HepG2 (cell line): ENCODE measurements around the gene MTA3. TPM values are rescaled to one million over a fixed set of nuclear protein-coding genes. Genes with fewer than 3 reads are reported as not detected.

Experiments
- CBX1 ChIP-seq: IDR thresholded peaks from one replicate; pipeline ENCODE4 v1.6.1; 2016; ENCODE audit warnings: antibody characterized with exemption, low read depth
- CHD4 ChIP-seq: fragments of 200-600 bp; sonication (generic); IDR thresholded peaks from 2 replicates; pipeline ENCODE4 v1.7.0; 2017; ENCODE audit warnings: mild to moderate bottlenecking, low read length, borderline replicate concordance
- ESRRA ChIP-seq: sonication (generic); formaldehyde crosslinking; IDR thresholded peaks from 2 replicates; pipeline ENCODE4 v1.5.1; 2020; ENCODE audit warnings: mild to moderate bottlenecking, low read depth, missing genetic modification reagents
- FOSL1 ChIP-seq: sonication (generic); formaldehyde crosslinking; IDR thresholded peaks from 2 replicates; pipeline ENCODE4 v1.9.0; 2021; ENCODE audit warnings: missing genetic modification reagents, borderline replicate concordance
- FOSL2 ChIP-seq: sonication (generic); formaldehyde crosslinking; IDR thresholded peaks from 2 replicates; pipeline ENCODE4 v1.4.0; 2020; ENCODE audit warnings: missing genetic modification reagents
- HMG20A ChIP-seq: IDR thresholded peaks from 2 replicates; pipeline ENCODE4 v1.6.1; 2016; ENCODE audit warnings: borderline replicate concordance
- MTF2 ChIP-seq: sonication (generic); formaldehyde crosslinking; IDR thresholded peaks from 2 replicates; pipeline ENCODE4 v1.5.0; 2020; ENCODE audit warnings: missing genetic modification reagents, borderline replicate concordance
- MYNN ChIP-seq: sonication (generic); formaldehyde crosslinking; IDR thresholded peaks from 2 replicates; pipeline ENCODE4 v1.4.0; 2020; ENCODE audit warnings: mild to moderate bottlenecking, low read depth, missing genetic modification reagents
- PAX8 ChIP-seq: sonication (generic); formaldehyde crosslinking; IDR thresholded peaks from 2 replicates; pipeline ENCODE4 v1.8.0; 2022; ENCODE audit warnings: mild to moderate bottlenecking, missing genetic modification reagents, borderline replicate concordance
- SKI ChIP-seq: fragments of 450-650 bp; IDR thresholded peaks from one replicate; pipeline ENCODE4 v1.6.1; 2018; ENCODE audit warnings: mild to moderate bottlenecking; ENCODE audit not compliant: partially characterized antibody
- SP5 ChIP-seq: IDR thresholded peaks from 2 replicates; pipeline ENCODE4 v1.6.1; 2016; ENCODE audit warnings: low read depth, borderline replicate concordance
- SUZ12 ChIP-seq: fragments of 150-350 bp; IDR thresholded peaks from 2 replicates; pipeline ENCODE4 v1.6.1; 2014; ENCODE audit warnings: low read depth, low read length
- ZBTB21 ChIP-seq: sonication (generic); formaldehyde crosslinking; IDR thresholded peaks from 2 replicates; pipeline ENCODE4 v1.4.0; 2020; ENCODE audit warnings: missing genetic modification reagents
- ZNF225 ChIP-seq: sonication (generic); formaldehyde crosslinking; IDR thresholded peaks from 2 replicates; pipeline ENCODE4 v1.4.0; 2020; ENCODE audit warnings: mild to moderate bottlenecking, missing genetic modification reagents
- ZNF350 ChIP-seq: sonication (generic); formaldehyde crosslinking; IDR thresholded peaks from 2 replicates; pipeline ENCODE4 v1.4.0; 2020; ENCODE audit warnings: mild to moderate bottlenecking, low read depth, missing genetic modification reagents, borderline replicate concordance
- ZNF446 ChIP-seq: sonication (generic); formaldehyde crosslinking; IDR thresholded peaks from 2 replicates; pipeline ENCODE4 v1.5.0; 2020; ENCODE audit warnings: mild to moderate bottlenecking, missing genetic modification reagents
- ZNF496 ChIP-seq: sonication (generic); formaldehyde crosslinking; IDR thresholded peaks from 2 replicates; pipeline ENCODE4 v1.8.1; 2023; ENCODE audit warnings: mild to moderate bottlenecking, moderate library complexity, missing genetic modification reagents; ENCODE audit not compliant: insufficient replicate concordance
- ZNF562 ChIP-seq: sonication (generic); formaldehyde crosslinking; IDR thresholded peaks from 2 replicates; pipeline ENCODE4 v1.8.0; 2022; ENCODE audit warnings: missing genetic modification reagents, borderline replicate concordance
- ZNF598 ChIP-seq: sonication (generic); formaldehyde crosslinking; IDR thresholded peaks from 2 replicates; pipeline ENCODE4 v1.5.1; 2020; ENCODE audit warnings: mild to moderate bottlenecking, missing genetic modification reagents, borderline replicate concordance
- ZNF614 ChIP-seq: IDR thresholded peaks from 2 replicates; pipeline ENCODE4 v1.6.1; 2018; ENCODE audit warnings: missing biosample characterization, missing genetic modification reagents, inconsistent platforms, borderline replicate concordance
- ZNF652 ChIP-seq: IDR thresholded peaks from 2 replicates; pipeline ENCODE4 v1.6.1; 2016; ENCODE audit warnings: low read depth, borderline replicate concordance
- polyA plus RNA-seq, 8 experiments: library from polyadenylated mRNA; depleted of rRNA in 3 of 8; stranded (reverse) in 7 of 8; unstranded in 1 of 8; fragments of >200 nt; fragmentation: Illumina TruSeq in 4 of 8; extraction: Trizol in 4 of 8; gene quantifications; 2 replicates each; pipeline versions ENCODE4 v1.2.1 to v1.2.3, GENCODE V29; 2011 to 2016; ENCODE audit warnings: low read depth in 4 of 8, missing spikeins in 1 of 8, mixed read lengths in 1 of 8; ENCODE audit not compliant: insufficient read depth in 1 of 8
- total RNA-seq, 5 experiments: library from RNA; depleted of rRNA; stranded (reverse); fragments of >200 nt; fragmentation: Illumina TruSeq; extraction: Trizol; gene quantifications; 2 replicates each; pipeline ENCODE4 v1.2.3, GENCODE V29; 2016; ENCODE audit warnings: low read depth in 1 of 5
- TF ChIP-seq, protein P1 (sequence below): sonication (generic); formaldehyde crosslinking; IDR thresholded peaks from 2 replicates; pipeline ENCODE4 v1.9.0; 2021; ENCODE audit warnings: missing genetic modification reagents, borderline replicate concordance
- TF ChIP-seq, protein P2 (sequence below): sonication (generic); formaldehyde crosslinking; conservative IDR thresholded peaks from 2 replicates; pipeline ENCODE4 v1.4.0; 2020; ENCODE audit warnings: missing genetic modification reagents
- TF ChIP-seq, protein P3 (sequence below): sonication (generic); formaldehyde crosslinking; IDR thresholded peaks from 2 replicates; pipeline ENCODE4 v1.4.0; 2020; ENCODE audit warnings: low read depth, mild to moderate bottlenecking, missing genetic modification reagents
- TF ChIP-seq, protein P4 (sequence below): sonication (generic); formaldehyde crosslinking; IDR thresholded peaks from 2 replicates; pipeline ENCODE4 v1.5.0; 2020; ENCODE audit warnings: mild to moderate bottlenecking, missing genetic modification reagents

Gene MTA3
- total and polyA plus RNA-seq, 2 of the 13 experiments (the other 11 are each of a cell fraction or from before 2014, with no cell fraction given) = 48.8 to 77.8 TPM

DNA sequence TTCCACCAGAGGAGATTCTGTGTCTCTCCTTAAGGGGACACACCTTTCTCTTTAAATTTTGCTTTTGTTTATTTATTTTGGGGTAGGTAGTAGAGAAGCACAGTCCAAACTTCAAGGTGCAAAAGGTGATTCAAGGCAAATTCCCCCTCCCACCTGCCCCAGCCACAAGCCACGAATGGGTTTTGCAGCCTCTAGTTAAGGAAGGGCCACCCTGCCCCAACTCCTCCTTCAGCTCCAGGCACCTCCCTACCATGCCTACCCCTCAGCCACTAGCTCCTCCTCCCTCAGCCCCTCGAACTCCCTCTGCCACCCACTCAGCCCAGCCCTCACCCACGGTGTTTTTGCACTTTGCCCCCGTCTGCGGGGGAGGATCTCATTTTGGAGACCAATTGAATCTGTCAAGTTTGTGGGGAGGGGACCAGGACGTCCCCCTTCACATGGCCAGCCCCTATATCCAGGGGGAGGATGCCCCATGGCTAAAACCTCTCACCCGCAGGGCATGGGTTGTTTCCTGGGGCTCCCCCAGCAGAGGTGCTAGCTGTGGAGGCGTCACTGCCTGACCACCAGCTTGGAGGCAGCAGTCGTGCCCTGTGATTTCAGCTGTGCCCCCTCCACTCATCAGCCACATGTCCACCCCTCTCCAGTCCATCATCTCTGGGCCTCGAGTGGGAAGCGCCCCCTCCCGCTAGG is 219.5 kb downstream of the MTA3 start (continued):
- no peak for TF ChIP-seq PAX8 (CRISPR knock-in tag)
- no peak for TF ChIP-seq MYNN (CRISPR knock-in tag)
- peak; percentile 23; the same call in 1 of the 2 replicates for TF ChIP-seq HMG20A (CRISPR knock-in tag)
- TF ChIP-seq ZNF496 (CRISPR knock-in tag) = no peak
- 0 out of 2 replicates have a peak, but pooled peaks have one; percentile 66 for TF ChIP-seq ZNF225
- TF ChIP-seq, protein P1, sequence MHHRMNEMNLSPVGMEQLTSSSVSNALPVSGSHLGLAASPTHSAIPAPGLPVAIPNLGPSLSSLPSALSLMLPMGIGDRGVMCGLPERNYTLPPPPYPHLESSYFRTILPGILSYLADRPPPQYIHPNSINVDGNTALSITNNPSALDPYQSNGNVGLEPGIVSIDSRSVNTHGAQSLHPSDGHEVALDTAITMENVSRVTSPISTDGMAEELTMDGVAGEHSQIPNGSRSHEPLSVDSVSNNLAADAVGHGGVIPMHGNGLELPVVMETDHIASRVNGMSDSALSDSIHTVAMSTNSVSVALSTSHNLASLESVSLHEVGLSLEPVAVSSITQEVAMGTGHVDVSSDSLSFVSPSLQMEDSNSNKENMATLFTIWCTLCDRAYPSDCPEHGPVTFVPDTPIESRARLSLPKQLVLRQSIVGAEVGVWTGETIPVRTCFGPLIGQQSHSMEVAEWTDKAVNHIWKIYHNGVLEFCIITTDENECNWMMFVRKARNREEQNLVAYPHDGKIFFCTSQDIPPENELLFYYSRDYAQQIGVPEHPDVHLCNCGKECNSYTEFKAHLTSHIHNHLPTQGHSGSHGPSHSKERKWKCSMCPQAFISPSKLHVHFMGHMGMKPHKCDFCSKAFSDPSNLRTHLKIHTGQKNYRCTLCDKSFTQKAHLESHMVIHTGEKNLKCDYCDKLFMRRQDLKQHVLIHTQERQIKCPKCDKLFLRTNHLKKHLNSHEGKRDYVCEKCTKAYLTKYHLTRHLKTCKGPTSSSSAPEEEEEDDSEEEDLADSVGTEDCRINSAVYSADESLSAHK (CRISPR knock-in tag) = no peak
- peak; percentile 18; the same call in 1 of the 2 replicates for TF ChIP-seq ZNF350 (CRISPR knock-in tag)
- no peak for TF ChIP-seq ZNF598 (CRISPR knock-in tag)
- no peak for TF ChIP-seq ZNF614 (CRISPR knock-in tag)
- no peak for TF ChIP-seq SUZ12
- TF ChIP-seq, protein P2, sequence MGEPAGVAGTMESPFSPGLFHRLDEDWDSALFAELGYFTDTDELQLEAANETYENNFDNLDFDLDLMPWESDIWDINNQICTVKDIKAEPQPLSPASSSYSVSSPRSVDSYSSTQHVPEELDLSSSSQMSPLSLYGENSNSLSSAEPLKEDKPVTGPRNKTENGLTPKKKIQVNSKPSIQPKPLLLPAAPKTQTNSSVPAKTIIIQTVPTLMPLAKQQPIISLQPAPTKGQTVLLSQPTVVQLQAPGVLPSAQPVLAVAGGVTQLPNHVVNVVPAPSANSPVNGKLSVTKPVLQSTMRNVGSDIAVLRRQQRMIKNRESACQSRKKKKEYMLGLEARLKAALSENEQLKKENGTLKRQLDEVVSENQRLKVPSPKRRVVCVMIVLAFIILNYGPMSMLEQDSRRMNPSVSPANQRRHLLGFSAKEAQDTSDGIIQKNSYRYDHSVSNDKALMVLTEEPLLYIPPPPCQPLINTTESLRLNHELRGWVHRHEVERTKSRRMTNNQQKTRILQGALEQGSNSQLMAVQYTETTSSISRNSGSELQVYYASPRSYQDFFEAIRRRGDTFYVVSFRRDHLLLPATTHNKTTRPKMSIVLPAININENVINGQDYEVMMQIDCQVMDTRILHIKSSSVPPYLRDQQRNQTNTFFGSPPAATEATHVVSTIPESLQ (CRISPR knock-in tag) = no peak
- no peak for TF ChIP-seq FOSL2 (CRISPR knock-in tag)
- peak; percentile 71; the same call in 1 of the 2 replicates for TF ChIP-seq ESRRA (CRISPR knock-in tag)
- TF ChIP-seq SKI = peak; percentile 4
- TF ChIP-seq ZNF446 (CRISPR knock-in tag) = no peak
- no peak for TF ChIP-seq MTF2
- no peak for TF ChIP-seq ZNF562 (CRISPR knock-in tag)
- TF ChIP-seq CBX1 = no peak
- TF ChIP-seq ZNF652 (CRISPR knock-in tag) = no peak
- no peak for TF ChIP-seq ZBTB21
- TF ChIP-seq CHD4 = no peak
- TF ChIP-seq, protein P3, sequence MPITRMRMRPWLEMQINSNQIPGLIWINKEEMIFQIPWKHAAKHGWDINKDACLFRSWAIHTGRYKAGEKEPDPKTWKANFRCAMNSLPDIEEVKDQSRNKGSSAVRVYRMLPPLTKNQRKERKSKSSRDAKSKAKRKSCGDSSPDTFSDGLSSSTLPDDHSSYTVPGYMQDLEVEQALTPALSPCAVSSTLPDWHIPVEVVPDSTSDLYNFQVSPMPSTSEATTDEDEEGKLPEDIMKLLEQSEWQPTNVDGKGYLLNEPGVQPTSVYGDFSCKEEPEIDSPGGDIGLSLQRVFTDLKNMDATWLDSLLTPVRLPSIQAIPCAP (CRISPR knock-in tag) = no peak
- TF ChIP-seq, protein P4, sequence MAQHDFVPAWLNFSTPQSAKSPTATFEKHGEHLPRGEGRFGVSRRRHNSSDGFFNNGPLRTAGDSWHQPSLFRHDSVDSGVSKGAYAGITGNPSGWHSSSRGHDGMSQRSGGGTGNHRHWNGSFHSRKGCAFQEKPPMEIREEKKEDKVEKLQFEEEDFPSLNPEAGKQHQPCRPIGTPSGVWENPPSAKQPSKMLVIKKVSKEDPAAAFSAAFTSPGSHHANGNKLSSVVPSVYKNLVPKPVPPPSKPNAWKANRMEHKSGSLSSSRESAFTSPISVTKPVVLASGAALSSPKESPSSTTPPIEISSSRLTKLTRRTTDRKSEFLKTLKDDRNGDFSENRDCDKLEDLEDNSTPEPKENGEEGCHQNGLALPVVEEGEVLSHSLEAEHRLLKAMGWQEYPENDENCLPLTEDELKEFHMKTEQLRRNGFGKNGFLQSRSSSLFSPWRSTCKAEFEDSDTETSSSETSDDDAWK (CRISPR knock-in tag) = no peak
- TF ChIP-seq SP5 (CRISPR knock-in tag) = no peak
- no peak for TF ChIP-seq FOSL1 (CRISPR knock-in tag)
